GM21619 (cell line): ENCODE measurements around the gene BUD31.
"Not testable (repeated sequence)": the region's sequence is repeated elsewhere in the genome, so short reads cannot be mapped to it uniquely, and the experiment has no call there.

Experiments
- ATAC-seq: cut with Tn5 transposase; IDR thresholded peaks from one replicate; pipeline ENCODE4 v1.9.1; 2021; ENCODE audit not compliant: unreplicated experiment

BUD31 gene

GRCh38 chr7:99428972-99429566, 20.3 kb downstream of the BUD31 start:
- ATAC-seq: no peak

GRCh38 chr7:99429756-99430155, 21.0 kb downstream of the BUD31 start:
- ATAC-seq: no peak

GRCh38 chr7:99431756-99432540, 23.2 kb downstream of the BUD31 start:
- not testable (repeated sequence) for ATAC-seq

- no peak for ATAC-seq
Measured at GRCh38 chr7:99433158-99433557, 24.4 kb downstream of the BUD31 start.

- ATAC-seq: peak; percentile 6
Measured at GRCh38 chr7:99437946-99438572, 29.3 kb downstream of the BUD31 start.

- ATAC-seq: peak; percentile 91
Measured at GRCh38 chr7:99438573-99439480, 30.1 kb downstream of the BUD31 start, which contains the start of the genes CPSF4 and PTCD1. TSS of gene CPSF4 (plus strand) at chr7:99438943. CDS start at chr7:99439083, 140 bp downstream. TSS of gene PTCD1 (minus strand) at chr7:99438798. CDS start at chr7:99435242, 3,556 bp downstream.

- no peak for ATAC-seq
Measured at GRCh38 chr7:99440195-99440594, 31.4 kb downstream of the BUD31 start.

- ATAC-seq: no peak
Measured at GRCh38 chr7:99446096-99446495, 37.3 kb downstream of the BUD31 start.

GRCh38 chr7:99447943-99448342, 39.2 kb downstream of the BUD31 start:
- no peak for ATAC-seq

- no peak for ATAC-seq
Measured at GRCh38 chr7:99448855-99449254, 40.1 kb downstream of the BUD31 start.

- no peak for ATAC-seq
Measured at GRCh38 chr7:99449326-99449725, 40.6 kb downstream of the BUD31 start.

GRCh38 chr7:99451936-99452335, 43.2 kb downstream of the BUD31 start:
- no peak for ATAC-seq

- ATAC-seq: no peak
Measured at GRCh38 chr7:99452541-99452940, 43.8 kb downstream of the BUD31 start.

- ATAC-seq: no peak
Measured at GRCh38 chr7:99453105-99453504, 44.3 kb downstream of the BUD31 start.

GRCh38 chr7:99455874-99456273, 47.1 kb downstream of the BUD31 start:
- ATAC-seq: no peak

GRCh38 chr7:99456288-99456687, 47.5 kb downstream of the BUD31 start:
- no peak for ATAC-seq

- ATAC-seq: no peak
Measured at GRCh38 chr7:99457050-99457649, 48.4 kb downstream of the BUD31 start.

GRCh38 chr7:99457650-99458493, 49.1 kb downstream of the BUD31 start:
- no peak for ATAC-seq

GRCh38 chr7:99459087-99459486, 50.3 kb downstream of the BUD31 start:
- ATAC-seq: no peak

- no peak for ATAC-seq
Measured at GRCh38 chr7:99460651-99461050, 51.9 kb downstream of the BUD31 start.
